Spleen (tissue), 11 donors: ENCODE data around the gene NUP214. TPM values are rescaled to one million over a fixed set of nuclear protein-coding genes. Genes with fewer than 3 reads are reported as not detected.

Experiments
- DNase-seq: peaks from one replicate; pipeline ENCODE4 v3.0.0-alpha.2; 2020
- H3K27ac ChIP-seq, 8 donors: fragments of 200-600 bp; sonication (generic) in 7 of 8; 1 replicate in 4 of 8; 2 replicates in 4 of 8; pipeline versions ENCODE4 v1.5.0 to v1.8.0; 2016 to 2021; ENCODE audit warnings: inconsistent platforms in 4 of 8, mild to moderate bottlenecking in 4 of 8, moderate library complexity in 1 of 8
- H3K27me3 ChIP-seq, 7 donors: fragments of 200-600 bp; sonication (generic) in 6 of 7; replicated peaks in 1 of 7; 1 replicate in 4 of 7; 2 replicates in 3 of 7; pipeline versions ENCODE4 v1.5.0 to v1.8.0; 2016 to 2021; ENCODE audit warnings: inconsistent platforms in 3 of 7, mild to moderate bottlenecking in 1 of 7
- H3K36me3 ChIP-seq, 6 donors: fragments of 200-600 bp; sonication (generic) in 5 of 6; 1 replicate in 4 of 6; 2 replicates in 2 of 6; pipeline versions ENCODE4 v1.5.0 to v1.8.0; 2016 to 2021; ENCODE audit warnings: inconsistent platforms in 2 of 6
- H3K4me1 ChIP-seq, 6 donors: fragments of 200-600 bp; sonication (generic) in 5 of 6; 1 replicate in 3 of 6; 2 replicates in 3 of 6; pipeline versions ENCODE4 v1.5.0 to v1.8.0; 2016 to 2021; ENCODE audit warnings: inconsistent platforms in 3 of 6
- H3K4me3 ChIP-seq, 8 donors: fragments of 200-600 bp; sonication (generic) in 7 of 8; 1 replicate in 4 of 8; 2 replicates in 4 of 8; pipeline versions ENCODE4 v1.5.0 to v1.8.0; 2016 to 2021; ENCODE audit warnings: inconsistent platforms in 4 of 8, mild to moderate bottlenecking in 4 of 8, moderate library complexity in 2 of 8
- H3K9me3 ChIP-seq, 8 donors: fragments of 200-600 bp; sonication (generic) in 7 of 8; 1 replicate in 4 of 8; 2 replicates in 4 of 8; pipeline versions ENCODE4 v1.5.0 to v1.8.0; 2016 to 2021; ENCODE audit warnings: inconsistent platforms in 4 of 8
- POLR2A ChIP-seq, 3 donors: fragments of 450-650 bp; IDR thresholded peaks; one replicate each; pipeline ENCODE4 v1.5.1; 2017; ENCODE audit warnings: antibody characterized with exemption in 3 of 3, mild to moderate bottlenecking in 1 of 3
- POLR2AphosphoS5 ChIP-seq, 3 donors: sonication (generic); formaldehyde crosslinking; IDR thresholded peaks; one replicate each; pipeline ENCODE4 v1.5.1; 2017; ENCODE audit warnings: antibody characterized with exemption in 3 of 3
- WGBS, 5 donors: extraction: QIAGEN DNeasy Blood & Tissue Kit in 3 of 5; methylation state at CpG; one replicate each; pipeline versions ENCODE4 v1.1.5 to v1.1.7; 2013 to 2018; 5-methylcytosine and 5-hydroxymethylcytosine counted together
- intact Hi-C: fragments of 100-400 bp; cut with DNase I; formaldehyde crosslinking; loops from one replicate; pipeline ENCODE4 v1.15.0; 2023; ENCODE audit warnings: low total_unique reads
- polyA plus RNA-seq, 3 donors: library from polyadenylated mRNA; stranded (reverse); fragments of 200-250 nt; gene quantifications; one replicate each; pipeline ENCODE4 v1.2.1, GENCODE V29; 2013
- total RNA-seq, 7 donors: library from RNA; depleted of rRNA in 3 of 7; stranded (reverse); fragments of >200 nt in 3 of 7; fragmentation: NEBNext Ultra II Directional in 4 of 7; extraction: Animal tissue kit (Norgen Biotek cat#: 25700) in 4 of 7; gene quantifications; one replicate each; pipeline versions ENCODE4 v1.1.0 to v1.2.1, GENCODE V29; 2016 to 2021
- TF ChIP-seq, protein P1 (sequence below), 11 experiments: fragments of 200-600 bp in 7 of 11; fragments of 450-650 bp in 4 of 11; sonication (generic) in 4 of 11; IDR thresholded peaks in 8 of 11; conservative IDR thresholded peaks in 3 of 11; 1 replicate in 7 of 11; 2 replicates in 4 of 11; pipeline versions ENCODE4 v1.4.0 to v1.8.0; 2016 to 2021; ENCODE audit warnings: antibody characterized with exemption in 11 of 11, inconsistent platforms in 4 of 11, mild to moderate bottlenecking in 1 of 11
- donor health status: healthy with polysubstance abuse.
- donor health status: DM: no; HTN: no; CAD: no; lungs with moderate emphysema.
- donor health status: DM: no; HTN: no; CAD: no.
- donor health status: Bipolar disorder and iron deficiency.
- donor health status: healthy.
- donor health status: DM: no; HTN: no; CAD: no.
- donor health status: DM: yes; HTN: yes; CAD: no.

NUP214 gene
- total and polyA plus RNA-seq, 10 donors = 21.4 to 182 (median 121) TPM

DNA sequence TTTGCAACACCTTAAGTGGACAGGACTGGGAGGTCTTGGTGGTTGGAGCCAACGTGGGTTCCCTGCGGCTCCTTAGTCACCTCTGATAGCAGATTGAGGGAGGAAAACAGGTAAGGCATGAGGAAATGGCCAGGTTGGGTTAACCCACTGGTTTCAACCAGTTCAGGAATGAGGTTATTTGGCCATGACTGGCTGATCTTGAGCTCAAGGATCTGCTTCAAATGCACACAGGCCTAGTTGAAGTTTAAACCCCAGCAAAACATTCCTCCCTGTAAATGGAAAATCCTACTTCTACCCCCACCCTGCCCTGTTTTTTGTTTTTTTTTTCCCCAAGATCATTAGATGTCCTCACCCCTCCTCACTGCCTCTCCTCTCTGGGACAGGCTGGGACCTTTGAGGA lies 3.2 kb upstream of the NUP214 start:
- Histone ChIP-seq H3K4me3 (no peak overlapping the region), H3K27me3 (peaks cover 0 to 7% (median 0%) of the 10 kb centered on the region in 7 donors), H3K4me1 (peaks cover 11 to 48% (median 28%) of the 10 kb centered on the region in 6 donors), H3K27ac (peak overlapping the region in 3 of 8 donors; percentile 15 to 29 (median 26)), H3K9me3 (no peaks in the 10 kb centered on the region), H3K36me3 (peaks cover 0 to 62% (median 14%) of the 10 kb centered on the region in 6 donors)
- 79 to 88% (median 84%) methylated on average over 2 of the region's 2 CpGs for WGBS, 5 donors
- no peak for DNase-seq
- intact Hi-C loops = loop anchor here (10.0 kb wide), 1 partner anchor 67 kb away; no protein-coding TSS in a partner anchor
- no peak for TF ChIP-seq POLR2A (IDR thresholded peaks at IDR 0.05)
- no peak for TF ChIP-seq POLR2AphosphoS5 (IDR thresholded peaks at IDR 0.05)
- TF ChIP-seq, protein P1, sequence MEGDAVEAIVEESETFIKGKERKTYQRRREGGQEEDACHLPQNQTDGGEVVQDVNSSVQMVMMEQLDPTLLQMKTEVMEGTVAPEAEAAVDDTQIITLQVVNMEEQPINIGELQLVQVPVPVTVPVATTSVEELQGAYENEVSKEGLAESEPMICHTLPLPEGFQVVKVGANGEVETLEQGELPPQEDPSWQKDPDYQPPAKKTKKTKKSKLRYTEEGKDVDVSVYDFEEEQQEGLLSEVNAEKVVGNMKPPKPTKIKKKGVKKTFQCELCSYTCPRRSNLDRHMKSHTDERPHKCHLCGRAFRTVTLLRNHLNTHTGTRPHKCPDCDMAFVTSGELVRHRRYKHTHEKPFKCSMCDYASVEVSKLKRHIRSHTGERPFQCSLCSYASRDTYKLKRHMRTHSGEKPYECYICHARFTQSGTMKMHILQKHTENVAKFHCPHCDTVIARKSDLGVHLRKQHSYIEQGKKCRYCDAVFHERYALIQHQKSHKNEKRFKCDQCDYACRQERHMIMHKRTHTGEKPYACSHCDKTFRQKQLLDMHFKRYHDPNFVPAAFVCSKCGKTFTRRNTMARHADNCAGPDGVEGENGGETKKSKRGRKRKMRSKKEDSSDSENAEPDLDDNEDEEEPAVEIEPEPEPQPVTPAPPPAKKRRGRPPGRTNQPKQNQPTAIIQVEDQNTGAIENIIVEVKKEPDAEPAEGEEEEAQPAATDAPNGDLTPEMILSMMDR (IDR thresholded peaks at IDR 0.05 in 8 of 11, conservative IDR thresholded peaks at IDR 0.05 in 3 of 11) = no peak

DNA sequence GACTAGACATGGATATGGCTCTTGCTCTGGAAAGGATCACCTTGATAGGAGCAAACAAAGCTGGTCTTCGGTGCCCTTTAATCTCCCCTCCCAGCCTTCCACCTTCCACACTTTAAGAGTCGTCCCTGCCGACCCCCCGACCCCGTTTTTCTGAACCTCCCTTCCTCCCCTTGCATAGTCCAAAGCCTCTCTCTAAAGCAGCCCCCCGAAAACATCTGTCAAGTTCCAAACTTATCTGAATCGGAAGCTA lies 423 bp upstream of the NUP214 start:
- intact Hi-C loops = loop anchor here (10.0 kb wide), 1 partner anchor 70 kb away; no protein-coding TSS in a partner anchor
- Histone ChIP-seq H3K27ac (peak overlapping the region; percentile 61 to 93 (median 88)), H3K27me3 (no peaks in the 10 kb centered on the region), H3K4me1 (peaks cover 11 to 55% (median 33%) of the 10 kb centered on the region in 6 donors), H3K4me3 (peak overlapping the region; percentile 68 to 83 (median 77)), H3K36me3 (peaks cover 0 to 62% (median 38%) of the 10 kb centered on the region in 6 donors), H3K9me3 (no peaks in the 10 kb centered on the region)
- WGBS, 5 donors = 2 to 3% (median 2%) methylated on average over 7 of the region's 7 CpGs
- TF ChIP-seq POLR2AphosphoS5 (IDR thresholded peaks at IDR 0.05) = no peak
- TF ChIP-seq POLR2A (IDR thresholded peaks at IDR 0.05) = no peak
- TF ChIP-seq, protein P1 (IDR thresholded peaks at IDR 0.05 in 8 of 11, conservative IDR thresholded peaks at IDR 0.05 in 3 of 11) = no peak
- DNase-seq = no peak

DNA sequence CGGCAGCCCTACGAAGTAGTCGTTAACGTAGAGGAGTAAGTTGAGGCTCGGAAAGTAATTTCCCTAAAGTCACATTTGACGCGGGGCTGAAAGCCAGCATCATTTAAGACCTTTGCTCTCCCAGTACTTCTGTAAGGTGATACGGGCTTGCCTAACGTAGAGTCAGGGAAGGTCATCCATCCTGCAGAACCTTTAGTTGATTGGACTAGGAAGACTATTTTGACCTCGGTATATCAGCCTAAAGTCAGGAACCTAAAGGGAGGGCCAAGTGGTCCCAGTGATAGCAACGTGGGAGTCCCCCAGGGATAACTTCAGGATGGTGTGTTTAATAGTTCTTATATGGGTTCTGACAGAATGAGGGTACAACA lies 657 bp downstream of the NUP214 start:
- peaks cover under 1 to 62% (median 44%) of the 10 kb centered on the region in 6 donors for H3K36me3 ChIP-seq
- H3K27ac ChIP-seq = peak overlapping the region; percentile 61 to 93 (median 88)
- peaks cover 11 to 56% (median 29%) of the 10 kb centered on the region in 6 donors for H3K4me1 ChIP-seq
- no peaks in the 10 kb centered on the region for H3K27me3 ChIP-seq
- H3K4me3 ChIP-seq = peak overlapping the region; percentile 68 to 83 (median 77)
- WGBS, 5 donors = 0 to 1% (median 1%) methylated on average over 9 to 11 of the region's 11 CpGs
- TF ChIP-seq POLR2A (IDR thresholded peaks at IDR 0.05) (no peak), POLR2AphosphoS5 (IDR thresholded peaks at IDR 0.05) (no peak)
- TF ChIP-seq, protein P1 (IDR thresholded peaks at IDR 0.05 in 8 of 11, conservative IDR thresholded peaks at IDR 0.05 in 3 of 11) = no peak
- intact Hi-C loops = loop anchor here (10.0 kb wide), 1 partner anchor 71 kb away; no protein-coding TSS in a partner anchor
- no peaks in the 10 kb centered on the region for H3K9me3 ChIP-seq
- DNase-seq = no peak

DNA sequence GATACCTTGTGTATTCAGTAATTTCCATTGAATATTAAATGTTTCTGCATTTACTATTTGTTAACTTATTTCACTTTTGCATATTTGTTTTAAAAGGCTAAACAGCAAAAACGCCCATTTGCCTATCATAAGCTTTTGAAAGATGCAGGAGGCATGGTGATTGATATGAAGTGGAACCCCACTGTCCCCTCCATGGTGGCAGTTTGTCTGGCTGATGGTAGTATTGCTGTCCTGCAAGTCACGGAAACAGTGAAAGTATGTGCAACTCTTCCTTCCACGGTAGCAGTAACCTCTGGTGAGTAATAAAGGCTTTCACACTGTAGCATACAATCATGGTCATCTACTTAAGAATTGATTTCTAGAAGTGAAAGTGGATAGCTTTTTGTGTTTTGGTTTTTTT lies 3.8 kb downstream of the NUP214 start:
- Histone ChIP-seq H3K4me3 (no peak overlapping the region), H3K9me3 (no peaks in the 10 kb centered on the region), H3K27ac (no peak overlapping the region), H3K4me1 (peaks cover 11 to 50% (median 28%) of the 10 kb centered on the region in 6 donors), H3K27me3 (no peaks in the 10 kb centered on the region), H3K36me3 (peaks cover 4 to 74% (median 71%) of the 10 kb centered on the region in 6 donors)
- 74 to 91% (median 77%) methylated on average over 3 of the region's 3 CpGs for WGBS, 5 donors
- TF ChIP-seq POLR2AphosphoS5 (IDR thresholded peaks at IDR 0.05) = no peak
- no peak for TF ChIP-seq POLR2A (IDR thresholded peaks at IDR 0.05)
- TF ChIP-seq, protein P1 (IDR thresholded peaks at IDR 0.05 in 8 of 11, conservative IDR thresholded peaks at IDR 0.05 in 3 of 11) = no peak
- intact Hi-C loops = loop anchor here (10.0 kb wide), 1 partner anchor 74 kb away; no protein-coding TSS in a partner anchor
- no peak for DNase-seq
